Ishikawa (cell line): ENCODE results near the gene TMEM19.

Source experiments
- CEBPB ChIP-seq: IDR thresholded peaks from 2 replicates; pipeline ENCODE4 v1.6.1; 2012
- CREB1 ChIP-seq: IDR thresholded peaks from 2 replicates; pipeline ENCODE4 v1.6.1; 2012; ENCODE audit warnings: low read depth
- EGR1 ChIP-seq: IDR thresholded peaks from 2 replicates; pipeline ENCODE4 v1.6.1; 2012
- EP300 ChIP-seq: IDR thresholded peaks from 2 replicates; pipeline ENCODE4 v1.6.1; 2012; ENCODE audit warnings: borderline replicate concordance
- FOXM1 ChIP-seq: IDR thresholded peaks from 2 replicates; pipeline ENCODE4 v1.6.1; 2012; ENCODE audit warnings: low read depth, borderline replicate concordance
- NFIC ChIP-seq: IDR thresholded peaks from 2 replicates; pipeline ENCODE4 v1.6.1; 2012
- RAD21 ChIP-seq: IDR thresholded peaks from 2 replicates; pipeline ENCODE4 v1.6.1; 2012; ENCODE audit warnings: low read depth
- TAF1 ChIP-seq: IDR thresholded peaks from 2 replicates; pipeline ENCODE4 v1.6.1; 2012; ENCODE audit warnings: low read depth, mild to moderate bottlenecking
- TCF12 ChIP-seq: IDR thresholded peaks from 2 replicates; pipeline ENCODE4 v1.6.1; 2012; ENCODE audit warnings: low read depth
- TEAD4 ChIP-seq: IDR thresholded peaks from 2 replicates; pipeline ENCODE4 v1.6.1; 2012
- USF1 ChIP-seq: IDR thresholded peaks from 2 replicates; pipeline ENCODE4 v1.6.1; 2012
- YY1 ChIP-seq: IDR thresholded peaks from 2 replicates; pipeline ENCODE4 v1.6.1; 2012; ENCODE audit warnings: low read depth
- ZBTB7A ChIP-seq: IDR thresholded peaks from 2 replicates; pipeline ENCODE4 v1.6.1; 2012; ENCODE audit warnings: low read depth
- TF ChIP-seq, protein P1 (sequence below): IDR thresholded peaks from 2 replicates; pipeline ENCODE4 v1.6.1; 2012
- TF ChIP-seq, protein P2 (sequence below): IDR thresholded peaks from 2 replicates; pipeline ENCODE4 v1.6.1; 2012; ENCODE audit warnings: low read depth, mild to moderate bottlenecking

TMEM19 gene

DNA sequence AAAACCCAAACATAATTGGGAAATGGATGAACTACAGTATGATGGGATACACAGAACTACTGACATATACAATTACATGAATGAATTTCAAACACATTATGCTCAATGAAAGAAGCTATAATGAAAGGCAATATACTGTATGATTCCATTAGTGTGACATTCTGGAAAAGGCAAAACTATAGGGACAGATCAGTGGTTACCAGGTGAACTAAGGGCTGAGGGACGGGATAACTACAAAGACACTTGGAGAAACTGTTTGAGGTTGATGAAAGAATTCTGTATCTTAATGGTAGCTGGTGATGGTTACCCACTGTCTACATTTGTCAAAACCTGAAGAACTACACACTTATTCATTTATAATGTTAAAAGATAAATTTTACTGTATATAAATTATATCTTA, 30.0 kb upstream of the TMEM19 start:
- TF ChIP-seq ZBTB7A (no peak), RAD21 (no peak), YY1 (no peak), EGR1 (no peak), CREB1 (no peak), FOXM1 (no peak), TEAD4 (no peak)
- TF ChIP-seq, protein P1, sequence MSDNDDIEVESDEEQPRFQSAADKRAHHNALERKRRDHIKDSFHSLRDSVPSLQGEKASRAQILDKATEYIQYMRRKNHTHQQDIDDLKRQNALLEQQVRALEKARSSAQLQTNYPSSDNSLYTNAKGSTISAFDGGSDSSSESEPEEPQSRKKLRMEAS: no peak

DNA sequence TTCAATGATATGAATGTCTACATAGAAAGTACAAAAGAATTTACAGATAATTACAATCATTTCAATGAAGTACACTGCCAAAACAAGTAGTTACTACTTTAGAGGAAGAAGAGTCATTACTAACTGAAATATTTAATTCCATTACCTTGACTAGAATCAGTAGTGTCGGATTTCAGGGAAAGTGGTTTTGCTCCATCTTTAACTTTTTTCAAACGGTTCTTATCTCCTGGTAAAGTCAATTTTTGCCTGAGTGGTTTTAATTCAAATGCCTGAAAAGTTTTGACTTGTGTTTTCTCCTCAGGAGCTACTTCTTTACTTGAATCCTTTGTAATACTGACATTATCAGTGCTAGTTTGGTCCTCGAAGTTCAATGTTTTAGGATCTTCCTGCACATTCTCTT, 29.1 kb upstream of the TMEM19 start:
- TF ChIP-seq TEAD4 (no peak), TAF1 (no peak), CREB1 (no peak), FOXM1 (no peak), YY1 (no peak), ZBTB7A (no peak)

DNA sequence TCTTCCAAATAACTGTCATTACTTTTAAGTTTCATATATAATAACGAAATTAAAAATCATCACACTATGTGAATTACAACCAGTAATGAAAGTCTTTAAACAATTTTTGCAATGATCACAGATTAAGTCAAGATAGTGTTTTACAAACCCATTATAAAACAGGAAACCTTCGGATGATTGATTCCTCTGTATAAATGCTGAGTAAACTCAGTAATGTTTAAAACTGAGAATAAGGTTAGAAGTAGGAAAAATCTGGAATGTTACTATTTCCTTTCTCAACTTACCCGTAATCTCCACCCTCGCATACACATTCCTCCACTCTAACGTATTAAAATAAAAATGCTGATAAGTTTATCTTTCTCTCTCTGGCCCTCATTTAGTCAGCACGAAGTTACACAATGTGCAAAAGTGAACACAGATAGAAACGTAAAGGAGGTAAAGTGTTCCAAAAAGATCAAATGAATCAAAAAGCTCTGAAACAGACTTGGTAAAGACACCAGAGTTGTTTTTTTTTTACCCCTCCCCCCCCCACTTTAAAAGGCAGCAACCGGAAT, 23.8 kb upstream of the TMEM19 start:
- TF ChIP-seq RAD21 (no peak), CEBPB (no peak)
- TF ChIP-seq, protein P1: no peak

DNA sequence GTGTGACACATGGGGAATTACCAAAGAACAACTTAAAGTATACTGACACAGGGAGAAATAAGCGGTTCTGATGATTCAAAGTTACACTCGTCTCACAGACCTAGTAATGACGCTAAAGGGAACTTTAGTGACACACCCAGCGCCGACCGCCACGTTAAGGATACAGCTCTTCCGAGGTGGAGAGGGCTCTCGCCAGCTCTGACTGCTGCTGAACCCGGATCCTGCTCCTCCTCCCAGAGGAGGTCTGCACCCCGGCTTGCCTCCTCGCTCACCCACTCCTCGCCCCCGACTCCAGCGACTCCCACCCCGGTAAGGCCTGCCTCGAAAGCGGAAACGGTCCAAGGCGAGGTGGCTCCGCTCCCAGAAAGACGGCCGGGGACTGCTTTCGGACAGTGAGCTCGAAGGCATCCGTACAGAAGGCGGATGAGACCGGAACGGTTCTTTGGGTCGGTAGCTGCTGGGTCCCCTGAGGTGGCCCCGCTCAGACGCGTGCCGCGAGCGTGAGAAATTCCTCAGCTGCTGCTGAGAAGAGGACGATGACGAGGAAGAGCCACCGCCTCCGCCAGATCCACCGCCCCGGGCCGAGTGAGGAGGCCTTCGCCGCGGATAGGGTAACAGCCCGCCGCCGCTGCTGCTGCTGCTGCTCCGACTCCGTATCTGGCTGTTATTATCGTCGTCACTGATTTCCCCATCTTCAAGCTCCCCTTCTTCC, 22.9 kb upstream of the TMEM19 start:
- no peak; the same call in 1 of the 2 replicates for TF ChIP-seq TCF12
- no peak for TF ChIP-seq TEAD4
- TF ChIP-seq, protein P2, sequence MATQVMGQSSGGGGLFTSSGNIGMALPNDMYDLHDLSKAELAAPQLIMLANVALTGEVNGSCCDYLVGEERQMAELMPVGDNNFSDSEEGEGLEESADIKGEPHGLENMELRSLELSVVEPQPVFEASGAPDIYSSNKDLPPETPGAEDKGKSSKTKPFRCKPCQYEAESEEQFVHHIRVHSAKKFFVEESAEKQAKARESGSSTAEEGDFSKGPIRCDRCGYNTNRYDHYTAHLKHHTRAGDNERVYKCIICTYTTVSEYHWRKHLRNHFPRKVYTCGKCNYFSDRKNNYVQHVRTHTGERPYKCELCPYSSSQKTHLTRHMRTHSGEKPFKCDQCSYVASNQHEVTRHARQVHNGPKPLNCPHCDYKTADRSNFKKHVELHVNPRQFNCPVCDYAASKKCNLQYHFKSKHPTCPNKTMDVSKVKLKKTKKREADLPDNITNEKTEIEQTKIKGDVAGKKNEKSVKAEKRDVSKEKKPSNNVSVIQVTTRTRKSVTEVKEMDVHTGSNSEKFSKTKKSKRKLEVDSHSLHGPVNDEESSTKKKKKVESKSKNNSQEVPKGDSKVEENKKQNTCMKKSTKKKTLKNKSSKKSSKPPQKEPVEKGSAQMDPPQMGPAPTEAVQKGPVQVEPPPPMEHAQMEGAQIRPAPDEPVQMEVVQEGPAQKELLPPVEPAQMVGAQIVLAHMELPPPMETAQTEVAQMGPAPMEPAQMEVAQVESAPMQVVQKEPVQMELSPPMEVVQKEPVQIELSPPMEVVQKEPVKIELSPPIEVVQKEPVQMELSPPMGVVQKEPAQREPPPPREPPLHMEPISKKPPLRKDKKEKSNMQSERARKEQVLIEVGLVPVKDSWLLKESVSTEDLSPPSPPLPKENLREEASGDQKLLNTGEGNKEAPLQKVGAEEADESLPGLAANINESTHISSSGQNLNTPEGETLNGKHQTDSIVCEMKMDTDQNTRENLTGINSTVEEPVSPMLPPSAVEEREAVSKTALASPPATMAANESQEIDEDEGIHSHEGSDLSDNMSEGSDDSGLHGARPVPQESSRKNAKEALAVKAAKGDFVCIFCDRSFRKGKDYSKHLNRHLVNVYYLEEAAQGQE: no peak
- TF ChIP-seq, protein P1: no peak
- TF ChIP-seq EP300: no peak
- no peak for TF ChIP-seq NFIC
- no peak for TF ChIP-seq TAF1
- no peak for TF ChIP-seq ZBTB7A
- no peak for TF ChIP-seq RAD21
- TF ChIP-seq CEBPB: no peak
- no peak for TF ChIP-seq CREB1
- no peak for TF ChIP-seq FOXM1
- TF ChIP-seq EGR1: no peak
- no peak for TF ChIP-seq YY1

- 0 out of 2 replicates have a peak, but pooled peaks have one; percentile 22 for TF ChIP-seq CEBPB
- TF ChIP-seq, protein P1: peak; percentile 4
- peak; percentile 27 for TF ChIP-seq NFIC
- TF ChIP-seq USF1: 0 out of 2 replicates have a peak, but pooled peaks have one; percentile 12
- TF ChIP-seq TAF1: peak; percentile 80
- TF ChIP-seq EGR1: peak; percentile 91
- no peak for TF ChIP-seq RAD21
- TF ChIP-seq CREB1: peak; percentile 92
- peak; percentile 99 for TF ChIP-seq YY1
- no peak; the same call in 1 of the 2 replicates for TF ChIP-seq TCF12
Observed at GRCh38 chr12:71663561-71664410, 22.1 kb upstream of the TMEM19 start, which contains the start of the genes THAP2 and ZFC3H1. Gene THAP2 (plus strand): TSS chr12:71664301. CDS start chr12:71664510, 209 bp downstream. Gene ZFC3H1 (minus strand): TSS chr12:71663848. CDS start chr12:71663610, 238 bp downstream.

DNA sequence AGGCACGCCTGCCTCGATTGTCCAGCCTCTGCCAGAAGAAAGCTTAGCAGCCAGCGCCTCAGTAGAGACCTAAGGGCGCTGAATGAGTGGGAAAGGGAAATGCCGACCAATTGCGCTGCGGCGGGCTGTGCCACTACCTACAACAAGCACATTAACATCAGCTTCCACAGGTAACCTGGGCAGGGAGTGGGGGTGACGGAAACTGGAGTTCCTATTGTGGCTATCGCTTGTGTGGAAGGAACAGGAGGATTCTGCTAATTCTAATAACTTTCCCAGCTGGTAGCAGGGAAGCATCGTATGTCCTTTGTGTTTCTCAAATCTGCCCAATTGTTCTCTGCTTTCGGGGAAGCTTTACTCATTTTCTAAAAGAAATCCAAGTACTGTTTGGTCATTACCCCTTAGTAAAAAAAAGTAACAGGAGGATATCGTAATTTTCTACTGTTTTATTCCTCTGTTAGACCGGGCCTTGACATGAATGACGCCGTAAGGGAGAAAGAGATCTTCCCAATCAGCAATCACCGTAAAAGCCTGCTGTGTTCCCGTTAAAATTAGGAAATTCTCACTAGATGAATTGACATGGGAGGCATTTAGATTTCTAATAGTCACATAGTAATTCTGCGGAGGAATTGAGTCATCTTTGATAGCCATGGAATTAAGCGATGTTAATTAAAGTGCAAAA, 21.3 kb upstream of the TMEM19 start:
- no peak for TF ChIP-seq CEBPB
- no peak for TF ChIP-seq USF1
- TF ChIP-seq EGR1: no peak
- TF ChIP-seq, protein P1: peak; percentile 51; the same call in 1 of the 2 replicates
- no peak for TF ChIP-seq CREB1
- peak; percentile 42; the same call in 1 of the 2 replicates for TF ChIP-seq TEAD4
- 0 out of 2 replicates have a peak, but pooled peaks have one; percentile 35 for TF ChIP-seq TCF12
- 0 out of 2 replicates have a peak, but pooled peaks have one; percentile 6 for TF ChIP-seq TAF1
